ENCODE data around the gene TBC1D2. TPM values are rescaled to one million over a fixed set of nuclear protein-coding genes. Genes with fewer than 3 reads are reported as not detected.

TBC1D2 gene
- total and polyA plus RNA-seq, 2 of the 4 experiments (the other 2 are of a cell fraction) = 36.9 to 62.7 TPM

GRCh38 chr9:98263080-98263479 is 7.6 kb upstream of the TBC1D2 start:
- no peaks in the 10 kb centered on the region for H3K9me1 ChIP-seq (ENCODE audit: insufficient read depth, low read length)
- peak overlapping the region; percentile 52; the same call in 1 of the 2 replicates for H2BK120ac ChIP-seq (ENCODE audit: low read depth, low read length)
- H2BK15ac ChIP-seq (ENCODE audit: low read depth, low read length) = no peak overlapping the region
- ATAC-seq (ENCODE audit: low read depth) = no peak; the same call in 1 of the 2 replicates
- peaks cover 2% of the 10 kb centered on the region for H3K4me1 ChIP-seq (ENCODE audit: control insufficient read depth, insufficient read depth, low read length)
- H3K23ac ChIP-seq (ENCODE audit: low read depth, low read length) = 0 out of 2 replicates have a peak overlapping the region, but pooled peaks have one; percentile 38
- no peak for DNase-seq
- H2AK9ac ChIP-seq (replicated peaks; ENCODE audit: low read depth, low read length, poor library complexity) = no peak overlapping the region
- no peak overlapping the region for H3K18ac ChIP-seq (ENCODE audit: low read depth, low read length)
- H2BK5ac ChIP-seq (ENCODE audit: low read depth, low read length, poor library complexity, severe bottlenecking) = no peak overlapping the region
- H3K4ac ChIP-seq (ENCODE audit: low read depth, low read length) = no peak overlapping the region; the same call in 1 of the 2 replicates
- POLR2A ChIA-PET (ENCODE audit: unreplicated experiment) = no interaction called here
- H3K9ac ChIP-seq (ENCODE audit: low read depth, low read length) = no peak overlapping the region
- H4K8ac ChIP-seq (ENCODE audit: low read depth in 2 of 2, low read length in 2 of 2) = no peak overlapping the region; a peak in 1 of 4 replicates
- no peak overlapping the region for H3K27ac ChIP-seq (ENCODE audit: insufficient read depth, low read length)
- no peak overlapping the region for H2AFZ ChIP-seq (replicated peaks; ENCODE audit: low read length, poor library complexity)
- H4K91ac ChIP-seq (ENCODE audit: insufficient read depth, low read depth, low read length) = peak overlapping the region; percentile 11; the same call in 1 of the 2 replicates
- H3K56ac ChIP-seq (ENCODE audit: extremely low read depth, insufficient read depth, low read length) = no peak overlapping the region
- no peaks in the 10 kb centered on the region for H3K36me3 ChIP-seq (ENCODE audit: control insufficient read depth, insufficient read depth, low read length)
- CTCF ChIA-PET = interaction anchor here (0.8 to 1.4 kb wide), 2 partner anchors 55 to 147 kb away, joined by 3 to 8 read pairs; no protein-coding TSS in a partner anchor
- no peaks in the 10 kb centered on the region for H3K79me1 ChIP-seq (ENCODE audit: low read depth in 1 of 2, low read length in 2 of 2)
- H3K9me3 ChIP-seq (ENCODE audit: control insufficient read depth, insufficient read depth, low read length) = no peaks in the 10 kb centered on the region
- H3K14ac ChIP-seq (replicated peaks; ENCODE audit: low read depth, low read length) = no peak overlapping the region
- no peak overlapping the region for H3K4me2 ChIP-seq (ENCODE audit: low read depth, low read length)
- dilution Hi-C loops (cut with HindIII; ENCODE audit: low sequenced_read_pairs, unreplicated experiment) (no loop called here), in situ Hi-C loops (cut with MboI; ENCODE audit: low sequenced_read_pairs) (loop anchor here (5.0 kb wide), 3 partner anchors 56 to 341 kb away; partner anchors contain the start of gene TRMO), intact Hi-C loops (cut with micrococcal nuclease) (loop anchor here (1.0 to 10.0 kb wide), 5 partner anchors 58 to 548 kb away; partner anchors contain the start of gene TRIM14)
- BruUV-seq (replicated peaks) = no TSS peak
- H4K20me1 ChIP-seq (ENCODE audit: insufficient read depth, low read length) = no peaks in the 10 kb centered on the region
- H4K5ac ChIP-seq (ENCODE audit: low read depth, low read length) = no peak overlapping the region
- no peaks in the 10 kb centered on the region for H3K27me3 ChIP-seq (ENCODE audit: control insufficient read depth, insufficient read depth, low read length)
- no peak for TF ChIP-seq RAD21 (IDR thresholded peaks at IDR 0.05; ENCODE audit: low read length)
- no peak for TF ChIP-seq RFX5 (IDR thresholded peaks at IDR 0.05; ENCODE audit: low read depth, low read length)
- TF ChIP-seq MXI1 (IDR thresholded peaks at IDR 0.05; ENCODE audit: borderline replicate concordance, low read depth, low read length) = no peak
- no peak for TF ChIP-seq FOS (IDR thresholded peaks at IDR 0.05; ENCODE audit: low read depth, low read length)
- TF ChIP-seq MAZ (IDR thresholded peaks at IDR 0.05; ENCODE audit: borderline replicate concordance, low read depth, low read length) = no peak
- no peak for TF ChIP-seq RCOR1 (IDR thresholded peaks at IDR 0.05; ENCODE audit: insufficient replicate concordance, low read length)
- TF ChIP-seq CEBPB (IDR thresholded peaks at IDR 0.05; ENCODE audit: low read depth, low read length) = no peak
- no peak for TF ChIP-seq USF2 (IDR thresholded peaks at IDR 0.05; ENCODE audit: low read depth, low read length)
- no peak for TF ChIP-seq CHD1 (IDR thresholded peaks at IDR 0.05; ENCODE audit: low read depth, low read length)
- no CpG with 5 or more reads among the region's 1 CpG for WGBS, 2 experiments (ENCODE audit: extremely low coverage in 2 of 2, insufficient read length in 1 of 2)
- peak overlapping the region; percentile 27; the same call in 1 of the 2 replicates for H2AK5ac ChIP-seq (ENCODE audit: low read depth, low read length)
- 0 out of 2 replicates have a peak overlapping the region, but pooled peaks have one; percentile 39 for H2BK20ac ChIP-seq (ENCODE audit: low read depth, low read length)
- H3K4me3 ChIP-seq (ENCODE audit: insufficient read depth, low read depth, low read length) = no peak overlapping the region

Measured in IMR-90 (cell line).